Thoracic aorta (tissue), 2 donors: ENCODE measurements around the gene NEU4. TPM values are rescaled to one million over a fixed set of nuclear protein-coding genes. Genes with fewer than 3 reads are reported as not detected.
"Not testable (repeated sequence)": the region's sequence is repeated elsewhere in the genome, so short reads cannot be mapped to it uniquely, and the experiment has no call there.

Experiments used
- ATAC-seq: fragments of 150-250 bp; one replicate; pipeline ENCODE4 v1.8.0; 2017; ENCODE audit warnings: low read depth; ENCODE audit not compliant: insufficient number of reproducible peaks, low FRiP score
- DNase-seq: peaks from one replicate; pipeline ENCODE4 v3.0.0-alpha.2; 2020; ENCODE audit warnings: low spot score
- H3K27ac ChIP-seq, 2 donors: fragments of 200-600 bp; sonication (generic); 1 replicate in 1 of 2; 2 replicates in 1 of 2; pipeline ENCODE4 v1.5.1; 2016; ENCODE audit warnings: mild to moderate bottlenecking in 2 of 2, moderate library complexity in 2 of 2
- H3K27me3 ChIP-seq: fragments of 200-600 bp; sonication (generic); replicated peaks from 2 replicates; pipeline ENCODE4 v1.6.0; 2016; ENCODE audit warnings: mild to moderate bottlenecking; ENCODE audit not compliant: insufficient read depth
- H3K36me3 ChIP-seq: fragments of 200-600 bp; sonication (generic); one replicate; pipeline ENCODE4 v1.5.1; 2016
- H3K4me1 ChIP-seq, 2 donors: fragments of 200-600 bp; sonication (generic); 1 replicate in 1 of 2; 2 replicates in 1 of 2; pipeline versions ENCODE4 v1.5.1 to v1.6.0; 2016; ENCODE audit warnings: low read depth in 2 of 2, mild to moderate bottlenecking in 1 of 2; ENCODE audit not compliant: control insufficient read depth in 1 of 2
- H3K4me3 ChIP-seq: fragments of 200-600 bp; sonication (generic); 2 replicates; pipeline ENCODE4 v1.5.1; 2016; ENCODE audit warnings: mild to moderate bottlenecking
- H3K9me3 ChIP-seq: fragments of 200-600 bp; sonication (generic); 2 replicates; pipeline ENCODE4 v1.5.1; 2016
- total RNA-seq, 2 donors: library from RNA; depleted of rRNA; stranded (reverse); fragments of >200 nt; gene quantifications; one replicate each; pipeline versions ENCODE4 v1.1.0 to v1.2.3, GENCODE V29; 2016
- TF ChIP-seq, protein P1 (sequence below): fragments of 200-600 bp; sonication (generic); IDR thresholded peaks from one replicate; pipeline ENCODE4 v1.5.1; 2019; ENCODE audit warnings: antibody characterized with exemption

Gene NEU4
- total RNA-seq, 2 donors from 2014 or later, result 5.4 to 22.0 TPM

DNA sequence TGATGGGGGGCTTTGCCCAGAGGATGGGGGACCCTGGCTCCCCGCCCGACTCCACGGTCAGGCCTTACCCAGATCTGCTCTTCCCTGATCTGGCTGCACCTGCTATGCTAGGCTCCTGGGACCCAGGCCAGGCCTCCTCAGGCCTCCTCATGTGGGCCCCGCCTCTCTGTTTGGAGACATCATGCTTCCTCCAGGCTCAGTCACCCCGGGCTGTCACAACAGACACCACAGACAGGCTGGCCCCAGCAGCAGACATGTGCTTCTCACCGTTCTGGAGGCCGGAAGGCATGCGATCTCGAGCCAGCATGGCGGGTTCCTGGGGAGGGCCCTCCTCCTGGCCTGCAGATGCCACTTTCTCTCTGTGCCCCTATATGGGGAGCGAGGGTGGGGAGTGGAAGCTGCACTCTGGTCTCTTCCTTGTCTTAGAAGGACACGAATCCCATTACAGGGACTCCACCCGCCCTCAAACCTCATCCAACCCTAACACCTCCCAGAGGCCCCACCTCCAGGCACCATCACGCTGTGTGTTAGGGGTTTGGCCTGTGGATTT is 10.8 kb upstream of the NEU4 start:
- H3K4me3 ChIP-seq, result no peak overlapping the region
- no peaks in the 10 kb centered on the region for H3K36me3 ChIP-seq
- TF ChIP-seq, protein P1, sequence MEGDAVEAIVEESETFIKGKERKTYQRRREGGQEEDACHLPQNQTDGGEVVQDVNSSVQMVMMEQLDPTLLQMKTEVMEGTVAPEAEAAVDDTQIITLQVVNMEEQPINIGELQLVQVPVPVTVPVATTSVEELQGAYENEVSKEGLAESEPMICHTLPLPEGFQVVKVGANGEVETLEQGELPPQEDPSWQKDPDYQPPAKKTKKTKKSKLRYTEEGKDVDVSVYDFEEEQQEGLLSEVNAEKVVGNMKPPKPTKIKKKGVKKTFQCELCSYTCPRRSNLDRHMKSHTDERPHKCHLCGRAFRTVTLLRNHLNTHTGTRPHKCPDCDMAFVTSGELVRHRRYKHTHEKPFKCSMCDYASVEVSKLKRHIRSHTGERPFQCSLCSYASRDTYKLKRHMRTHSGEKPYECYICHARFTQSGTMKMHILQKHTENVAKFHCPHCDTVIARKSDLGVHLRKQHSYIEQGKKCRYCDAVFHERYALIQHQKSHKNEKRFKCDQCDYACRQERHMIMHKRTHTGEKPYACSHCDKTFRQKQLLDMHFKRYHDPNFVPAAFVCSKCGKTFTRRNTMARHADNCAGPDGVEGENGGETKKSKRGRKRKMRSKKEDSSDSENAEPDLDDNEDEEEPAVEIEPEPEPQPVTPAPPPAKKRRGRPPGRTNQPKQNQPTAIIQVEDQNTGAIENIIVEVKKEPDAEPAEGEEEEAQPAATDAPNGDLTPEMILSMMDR, result no peak
- DNase-seq (no peak), ATAC-seq (no peak)
- peaks cover 0 to 5% of the 10 kb centered on the region in 2 donors for H3K4me1 ChIP-seq
- H3K27ac ChIP-seq, result no peak overlapping the region
- no peaks in the 10 kb centered on the region for H3K9me3 ChIP-seq
- H3K27me3 ChIP-seq, result no peaks in the 10 kb centered on the region

DNA sequence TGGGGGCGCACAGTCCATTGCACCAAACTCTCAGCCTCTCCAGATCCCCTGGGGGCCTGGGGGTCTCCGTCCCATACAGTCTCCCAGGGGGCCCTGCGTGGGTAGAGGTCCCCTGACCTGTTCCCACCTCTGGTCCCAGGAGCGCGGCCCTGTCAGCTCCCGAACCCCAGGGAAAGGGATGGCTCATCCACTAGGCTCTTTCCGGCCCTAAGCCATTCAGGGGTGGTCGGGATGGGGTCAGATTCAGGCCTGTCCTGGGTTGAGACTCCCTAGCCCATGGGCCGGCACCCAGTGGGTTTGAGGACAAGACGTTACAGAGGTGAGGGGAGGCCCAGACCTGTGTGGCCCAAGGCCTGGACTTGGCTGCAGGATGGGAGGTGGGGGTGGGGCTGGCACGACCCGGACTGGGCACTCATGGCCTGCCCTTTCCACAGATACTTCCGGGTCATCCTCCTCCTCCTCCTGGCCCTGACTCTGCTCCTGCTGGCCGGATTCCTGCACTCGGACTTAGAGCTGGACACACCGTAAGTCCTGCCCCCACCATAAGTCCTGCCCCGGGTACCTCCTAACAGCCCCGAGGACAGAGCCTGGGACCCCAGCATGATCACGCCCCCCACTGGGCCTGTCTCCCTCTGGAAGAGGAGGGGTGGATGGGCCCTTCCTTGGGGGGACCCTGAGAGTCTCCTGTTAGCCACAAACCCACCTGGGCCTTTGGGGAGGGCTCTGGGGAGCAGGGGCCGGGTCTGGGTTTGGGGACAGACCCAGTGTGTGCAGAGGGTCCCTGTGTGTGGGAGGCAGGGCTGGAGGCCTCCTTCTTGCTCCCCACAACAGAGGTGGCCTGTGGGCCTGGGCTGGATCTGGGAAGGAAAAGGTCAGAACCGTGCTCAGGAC is 10.1 kb upstream of the NEU4 start:
- TF ChIP-seq, protein P1, result no peak
- ATAC-seq, result no peak
- H3K36me3 ChIP-seq, result no peaks in the 10 kb centered on the region
- H3K4me3 ChIP-seq, result no peak overlapping the region
- no peaks in the 10 kb centered on the region for H3K9me3 ChIP-seq
- peaks cover 0 to 13% of the 10 kb centered on the region in 2 donors for H3K4me1 ChIP-seq
- DNase-seq, result no peak
- H3K27ac ChIP-seq, result no peak overlapping the region
- H3K27me3 ChIP-seq, result no peaks in the 10 kb centered on the region

DNA sequence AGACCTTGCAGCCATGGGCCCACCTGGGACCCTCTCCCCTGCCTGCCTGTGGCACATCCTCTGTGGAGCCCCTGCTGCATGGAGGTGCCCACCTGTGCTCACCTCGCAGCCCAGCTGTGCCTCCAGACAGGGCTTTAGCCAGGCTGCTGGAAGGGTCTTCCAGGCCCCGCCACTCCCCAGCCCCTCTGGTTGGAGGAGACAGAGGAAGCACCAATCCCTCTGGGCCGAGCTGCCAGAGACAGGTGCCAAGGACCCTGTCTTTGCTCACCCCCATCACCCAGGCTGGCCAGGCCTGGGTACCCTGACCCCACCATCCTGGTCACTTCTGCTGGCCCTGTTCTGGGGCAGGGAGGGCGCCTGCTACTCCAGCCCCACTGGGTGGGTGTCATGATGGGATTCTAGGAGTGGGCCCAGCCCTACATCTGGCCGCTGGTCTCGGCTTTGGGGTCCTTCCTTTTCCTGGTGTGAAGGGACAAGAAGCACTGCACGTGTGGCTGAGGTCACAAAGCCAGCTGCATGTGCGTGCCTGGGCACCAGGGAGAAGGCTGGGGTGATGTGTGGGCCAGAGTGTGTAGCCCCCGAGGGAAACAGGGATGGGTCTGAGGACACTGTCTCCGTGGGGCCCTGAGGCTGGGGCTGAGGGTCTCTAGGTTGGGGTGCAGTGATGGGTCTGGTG is 9.3 kb upstream of the NEU4 start:
- TF ChIP-seq, protein P1, result no peak
- H3K36me3 ChIP-seq, result no peaks in the 10 kb centered on the region
- ATAC-seq (no peak), DNase-seq (no peak)
- H3K9me3 ChIP-seq, result no peaks in the 10 kb centered on the region
- H3K4me1 ChIP-seq, result peaks cover 3 to 21% of the 10 kb centered on the region in 2 donors
- H3K4me3 ChIP-seq, result no peak overlapping the region
- H3K27ac ChIP-seq, result no peak overlapping the region
- H3K27me3 ChIP-seq, result no peaks in the 10 kb centered on the region

DNA sequence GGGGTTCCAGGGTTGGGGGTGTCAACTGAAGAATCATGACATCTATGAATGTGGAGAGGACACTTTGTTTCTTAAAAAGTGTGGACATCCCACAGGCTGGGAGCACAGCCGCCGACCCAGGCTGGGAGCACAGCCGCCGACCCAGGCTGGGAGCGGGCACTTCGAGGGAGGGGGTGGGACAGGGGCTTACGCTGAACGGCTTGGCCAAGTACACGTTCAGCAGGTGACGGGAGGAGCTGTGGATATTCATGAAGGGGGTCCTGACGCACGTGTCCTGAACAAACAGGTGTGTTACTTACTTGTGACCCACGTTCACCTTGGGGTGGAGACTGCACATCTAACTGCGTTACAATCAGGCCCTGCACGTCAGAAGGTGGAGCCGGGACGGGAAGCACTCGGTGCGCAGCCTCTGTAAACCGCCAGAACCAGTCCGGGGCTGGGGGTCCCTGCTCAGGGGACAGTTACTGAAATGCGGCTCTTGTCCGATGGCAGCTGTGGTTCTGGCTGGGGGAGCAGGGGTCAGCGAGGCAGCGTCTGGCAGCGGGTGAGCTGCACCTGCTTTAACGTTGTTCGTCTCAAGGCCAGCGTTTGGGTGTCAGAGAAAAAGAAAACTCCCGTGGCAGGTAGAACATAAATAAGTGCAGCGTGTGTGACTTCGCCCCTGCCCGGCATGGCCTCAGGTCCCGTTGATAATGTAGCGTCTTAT is 8.6 kb upstream of the NEU4 start:
- not testable (repeated sequence) for H3K9me3 ChIP-seq, H3K36me3 ChIP-seq, H3K27ac ChIP-seq, DNase-seq, ATAC-seq, H3K27me3 ChIP-seq, H3K4me3 ChIP-seq
- peaks cover 3 to 24% of the 10 kb centered on the region in 2 donors for H3K4me1 ChIP-seq

DNA sequence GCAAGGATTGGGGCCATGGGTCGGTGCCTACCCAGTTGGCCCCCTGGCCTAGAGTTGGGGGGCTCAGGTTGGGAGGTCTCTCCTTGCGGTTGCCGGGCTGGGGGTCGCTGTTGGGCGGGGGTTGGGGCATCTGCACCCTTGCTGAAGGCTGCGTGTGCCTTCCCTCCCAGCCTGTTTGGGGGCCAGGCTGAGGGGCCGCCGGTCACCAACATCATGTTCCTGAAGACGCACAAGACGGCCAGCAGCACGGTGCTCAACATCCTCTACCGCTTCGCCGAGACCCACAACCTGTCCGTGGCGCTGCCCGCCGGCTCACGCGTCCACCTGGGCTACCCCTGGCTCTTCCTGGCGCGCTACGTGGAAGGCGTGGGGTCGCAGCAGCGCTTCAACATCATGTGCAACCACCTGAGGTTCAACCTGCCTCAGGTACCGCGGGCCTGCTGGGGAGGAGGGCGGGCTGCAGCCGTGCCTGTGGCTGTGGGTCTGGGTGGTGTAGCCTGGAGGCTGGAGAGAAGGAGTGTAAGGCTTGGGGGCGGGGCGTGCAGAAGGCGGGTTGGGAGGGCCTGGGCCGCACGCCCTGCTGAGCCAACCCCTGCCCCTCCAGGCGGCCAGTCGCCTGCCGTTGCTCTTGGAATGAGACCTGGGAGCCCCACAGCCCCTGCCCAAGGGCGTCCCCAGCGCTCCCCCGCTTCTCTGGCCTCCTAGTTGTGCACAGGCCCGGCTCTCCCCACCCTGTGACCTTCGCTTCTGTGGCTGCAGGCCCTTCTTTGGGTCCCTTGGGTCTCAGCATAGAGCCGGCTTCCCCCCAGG is 7.2 kb upstream of the NEU4 start:
- no peak overlapping the region for H3K4me3 ChIP-seq
- no peaks in the 10 kb centered on the region for H3K36me3 ChIP-seq
- H3K27ac ChIP-seq, result no peak overlapping the region
- DNase-seq (no peak), ATAC-seq (no peak)
- peaks cover 3 to 24% of the 10 kb centered on the region in 2 donors for H3K4me1 ChIP-seq
- no peaks in the 10 kb centered on the region for H3K27me3 ChIP-seq
- H3K9me3 ChIP-seq, result no peaks in the 10 kb centered on the region
- TF ChIP-seq, protein P1, result no peak
